Endodermal cell (in vitro differentiated cells): Measurements from ENCODE around the gene CDK5RAP2. TPM values are rescaled to one million over a fixed set of nuclear protein-coding genes. Genes with fewer than 3 reads are reported as not detected.

Experiments
- DNase-seq: peaks from one replicate; pipeline ENCODE4 v3.0.0-alpha.2; 2017
- H3K27ac ChIP-seq: 2 replicates; pipeline ENCODE4 v1.5.1; 2013; ENCODE audit warnings: mild to moderate bottlenecking, low read depth, low read length, moderate library complexity
- H3K27me3 ChIP-seq: 2 replicates; pipeline ENCODE4 v1.6.1; 2013; ENCODE audit warnings: mild to moderate bottlenecking, low read length, moderate library complexity; ENCODE audit not compliant: insufficient read depth, control insufficient read depth, poor library complexity, severe bottlenecking
- H3K36me3 ChIP-seq: 2 replicates; pipeline ENCODE4 v1.7.0; 2013; ENCODE audit warnings: mild to moderate bottlenecking, low read length, moderate library complexity; ENCODE audit not compliant: control insufficient read depth, insufficient read depth
- H3K4me1 ChIP-seq: one replicate; pipeline ENCODE4 v1.7.0; 2013; ENCODE audit warnings: low read length; ENCODE audit not compliant: control insufficient read depth, insufficient read depth
- H3K4me3 ChIP-seq: 2 replicates; pipeline ENCODE4 v1.5.1; 2013; ENCODE audit warnings: mild to moderate bottlenecking, low read length, moderate library complexity
- H3K9ac ChIP-seq: 2 replicates; pipeline ENCODE4 v1.6.1; 2013; ENCODE audit warnings: mild to moderate bottlenecking, low read length, moderate library complexity; ENCODE audit not compliant: poor library complexity, severe bottlenecking; ENCODE audit errors: extremely low read depth
- H3K9me3 ChIP-seq: 2 replicates; pipeline ENCODE4 v1.6.1; 2013; ENCODE audit warnings: mild to moderate bottlenecking, low read length, moderate library complexity; ENCODE audit not compliant: control insufficient read depth
- H3K27ac Mint-ChIP-seq: 2 replicates; pipeline ENCODE4 v1.8.0; 2020; ENCODE audit warnings: mixed read lengths
- H3K27me3 Mint-ChIP-seq: 2 replicates; pipeline ENCODE4 v1.8.0; 2021; ENCODE audit warnings: mild to moderate bottlenecking, mixed read lengths; ENCODE audit not compliant: insufficient read depth
- H3K36me3 Mint-ChIP-seq: 2 replicates; pipeline ENCODE4 v1.8.0; 2020; ENCODE audit warnings: low read depth, mixed read lengths
- H3K4me1 Mint-ChIP-seq: 2 replicates; pipeline ENCODE4 v1.8.0; 2020; ENCODE audit warnings: mixed read lengths
- H3K4me3 Mint-ChIP-seq: 2 replicates; pipeline ENCODE4 v1.8.0; 2020; ENCODE audit warnings: mild to moderate bottlenecking, moderate library complexity, mixed read lengths
- H3K9me3 Mint-ChIP-seq: 2 replicates; pipeline ENCODE4 v1.8.0; 2020; ENCODE audit warnings: mild to moderate bottlenecking, mixed read lengths
- CTCF ChIP-seq: fragments of 200-600 bp; sonication (generic); conservative IDR thresholded peaks from 2 replicates; pipeline ENCODE4 v1.5.0; 2021; ENCODE audit warnings: antibody characterized with exemption, mild to moderate bottlenecking
- WGBS, 2 experiments: methylation state at CpG; one replicate each; pipeline versions ENCODE4 v1.1.5 to v1.1.7; 2013; ENCODE audit warnings: missing lambda C conversion rate in 2 of 2, mixed read lengths in 1 of 2; ENCODE audit not compliant: insufficient coverage in 1 of 2, insufficient read length in 1 of 2; 5-methylcytosine and 5-hydroxymethylcytosine counted together
- total RNA-seq, 2 donors: library from RNA; stranded (reverse); fragmentation: NEBNext Ultra II Directional in 1 of 2; extraction: Animal tissue kit (Norgen Biotek cat#: 25700) in 1 of 2; gene quantifications; 2 replicates in 1 of 2; 3 replicates in 1 of 2; pipeline ENCODE4 v1.2.1, GENCODE V29; 2021

Gene CDK5RAP2
- total RNA-seq, 2 donors from 2014 or later = 68.2 to 92.0 TPM

GRCh38 chr9:120432600-120432999 lies 147.4 kb downstream of the CDK5RAP2 start:
- peaks cover 4% of the 10 kb centered on the region for H3K9me3 Mint-ChIP-seq
- no peak for TF ChIP-seq CTCF
- Histone ChIP-seq H3K4me1 (no peaks in the 10 kb centered on the region), H3K9me3 (peaks cover 9% of the 10 kb centered on the region), H3K36me3 (peaks cover 36% of the 10 kb centered on the region), H3K4me3 (no peak overlapping the region), H3K9ac (no peak overlapping the region), H3K27me3 (no peaks in the 10 kb centered on the region), H3K27ac (no peak overlapping the region)
- H3K36me3 Mint-ChIP-seq = peaks cover 39% of the 10 kb centered on the region
- H3K4me3 Mint-ChIP-seq = no peak overlapping the region
- 97 to 100% methylated on average over 1 to 3 of the region's 3 CpGs for WGBS, 2 experiments
- no peaks in the 10 kb centered on the region for H3K27me3 Mint-ChIP-seq
- no peaks in the 10 kb centered on the region for H3K4me1 Mint-ChIP-seq
- DNase-seq = no peak
- no peak overlapping the region for H3K27ac Mint-ChIP-seq

DNA sequence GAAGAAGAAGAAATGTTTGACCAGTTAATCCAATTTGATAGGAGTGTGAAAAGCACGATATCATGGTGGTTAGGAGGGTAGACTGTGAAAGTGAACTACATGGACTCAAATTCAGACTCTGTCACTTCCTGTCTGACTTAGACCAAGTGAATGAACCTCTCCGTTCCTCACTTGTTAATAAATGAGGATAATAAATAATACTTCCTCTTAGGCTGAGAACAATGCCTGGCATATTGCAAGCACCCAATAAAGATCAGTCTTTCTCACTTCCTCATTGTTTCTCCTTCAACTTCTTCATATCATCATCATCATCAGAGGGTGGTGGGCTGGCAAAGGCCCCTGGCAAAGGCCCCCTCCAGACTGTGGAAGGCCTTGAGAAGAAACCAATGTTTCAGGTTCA lies 148.7 kb downstream of the CDK5RAP2 start:
- Histone ChIP-seq H3K36me3 (peaks cover 37% of the 10 kb centered on the region), H3K27me3 (no peaks in the 10 kb centered on the region), H3K4me1 (no peaks in the 10 kb centered on the region), H3K9ac (no peak overlapping the region), H3K9me3 (peaks cover 9% of the 10 kb centered on the region), H3K27ac (no peak overlapping the region), H3K4me3 (no peak overlapping the region)
- TF ChIP-seq CTCF = no peak
- Mint-ChIP-seq H3K27ac (no peak overlapping the region), H3K4me1 (no peaks in the 10 kb centered on the region), H3K4me3 (no peak overlapping the region), H3K27me3 (no peaks in the 10 kb centered on the region), H3K36me3 (peaks cover 37% of the 10 kb centered on the region), H3K9me3 (peaks cover 4% of the 10 kb centered on the region)
- 96% methylated on average over 2 of the region's 2 CpGs; no CpG with 5 or more reads in 1 of the 2 experiments for WGBS, 2 experiments
- DNase-seq = no peak

- H3K27ac Mint-ChIP-seq = no peak overlapping the region
- H3K4me3 Mint-ChIP-seq = no peak overlapping the region
- Histone ChIP-seq H3K27ac (no peak overlapping the region), H3K36me3 (peaks cover 44% of the 10 kb centered on the region), H3K9me3 (no peaks in the 10 kb centered on the region), H3K4me3 (no peak overlapping the region), H3K9ac (no peak overlapping the region), H3K27me3 (no peaks in the 10 kb centered on the region), H3K4me1 (no peaks in the 10 kb centered on the region)
- peaks cover 36% of the 10 kb centered on the region for H3K36me3 Mint-ChIP-seq
- no peak for TF ChIP-seq CTCF
- no peak for DNase-seq
- no peaks in the 10 kb centered on the region for H3K27me3 Mint-ChIP-seq
- no peaks in the 10 kb centered on the region for H3K4me1 Mint-ChIP-seq
- H3K9me3 Mint-ChIP-seq = no peaks in the 10 kb centered on the region
Measured at GRCh38 chr9:120424248-120424647, 155.7 kb downstream of the CDK5RAP2 start.
